CD4-positive, alpha-beta T cell treated with Interleukin-17A for 1 hour (primary cell): ENCODE data around the gene HSPH1.
"Not testable (repeated sequence)": the region's sequence is repeated elsewhere in the genome, so short reads cannot be mapped to it uniquely, and the experiment has no call there.

Source experiments
- DNase-seq: peaks from one replicate; pipeline ENCODE4 v3.0.0-alpha.2; 2020

The HSPH1 gene

GRCh38 chr13:31161557-31162150, at the start of gene HSPH1:
TSS of gene HSPH1 (minus strand) at chr13:31161904. CDS start at chr13:31161582, 322 bp downstream.
- peak; percentile 99 for DNase-seq

- DNase-seq = no peak
Measured at GRCh38 chr13:31209841-31210210, 48.1 kb upstream of the HSPH1 start.

GRCh38 chr13:31209172-31209840, 47.6 kb upstream of the HSPH1 start:
- DNase-seq = peak; percentile 26

GRCh38 chr13:31208559-31209122, 46.9 kb upstream of the HSPH1 start:
- no peak for DNase-seq

GRCh38 chr13:31207661-31208552, 46.2 kb upstream of the HSPH1 start:
- no peak for DNase-seq

- no peak for DNase-seq
Measured at GRCh38 chr13:31204592-31204991, 42.9 kb upstream of the HSPH1 start.

- DNase-seq = no peak
Measured at GRCh38 chr13:31201341-31202031, 39.8 kb upstream of the HSPH1 start.

- peak; percentile 54 for DNase-seq
Measured at GRCh38 chr13:31200637-31200971, 38.9 kb upstream of the HSPH1 start.

- DNase-seq = peak; percentile 83
Measured at GRCh38 chr13:31199849-31200636, 38.3 kb upstream of the HSPH1 start, which contains the start of gene B3GLCT. TSS of gene B3GLCT (plus strand) at chr13:31199975. CDS start at chr13:31200085, 110 bp downstream.

GRCh38 chr13:31199527-31199848, 37.8 kb upstream of the HSPH1 start:
- no peak for DNase-seq

GRCh38 chr13:31198519-31198918, 36.8 kb upstream of the HSPH1 start:
- DNase-seq = no peak

GRCh38 chr13:31196992-31197391, 35.3 kb upstream of the HSPH1 start:
- DNase-seq = no peak

- no peak for DNase-seq
Measured at GRCh38 chr13:31195616-31196015, 33.9 kb upstream of the HSPH1 start.

- no peak for DNase-seq
Measured at GRCh38 chr13:31192306-31192705, 30.6 kb upstream of the HSPH1 start.

GRCh38 chr13:31191748-31192147, 30.0 kb upstream of the HSPH1 start:
- no peak for DNase-seq

- DNase-seq = no peak
Measured at GRCh38 chr13:31184981-31185645, 23.4 kb upstream of the HSPH1 start.

- DNase-seq = no peak
Measured at GRCh38 chr13:31184451-31184850, 22.7 kb upstream of the HSPH1 start.

- no peak for DNase-seq
Measured at GRCh38 chr13:31182987-31183386, 21.3 kb upstream of the HSPH1 start.

GRCh38 chr13:31179754-31180153, 18.1 kb upstream of the HSPH1 start:
- no peak for DNase-seq

- no peak for DNase-seq
Measured at GRCh38 chr13:31179241-31179640, 17.5 kb upstream of the HSPH1 start.

- not testable (repeated sequence) for DNase-seq
Measured at GRCh38 chr13:31177813-31178495, 16.2 kb upstream of the HSPH1 start.
